ENCODE data around the gene SLC41A1.

DNA sequence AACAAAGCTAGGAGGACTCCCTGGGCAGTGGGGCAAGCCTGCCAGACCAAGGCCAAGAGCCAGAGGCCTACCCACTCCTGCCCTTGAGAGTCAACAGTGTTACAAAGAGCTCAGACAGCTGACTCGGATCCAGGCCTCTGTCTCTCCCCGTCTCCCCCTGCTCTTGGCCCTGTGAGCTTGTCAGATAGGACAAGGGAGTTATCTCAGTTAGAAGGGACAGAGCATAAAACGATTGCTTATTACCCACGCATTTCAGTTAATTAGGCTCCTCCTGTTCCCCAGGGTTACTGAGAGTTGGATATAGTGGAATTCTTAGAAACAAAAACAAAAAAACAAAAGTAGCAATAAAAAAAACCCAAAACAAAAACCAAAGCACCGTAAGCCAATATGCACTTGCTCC is 1.3 kb downstream of the SLC41A1 start:
- no peak for TF ChIP-seq CTCF (IDR thresholded peaks at IDR 0.05)
- no peak for TF ChIP-seq ZFX (IDR thresholded peaks at IDR 0.05; ENCODE audit: borderline replicate concordance)

Data from 22Rv1 (cell line).